Fibroblast of peridontal ligament (primary cell): ENCODE measurements around the gene DNAH8.
"Not testable (repeated sequence)": the region's sequence is repeated elsewhere in the genome, so short reads cannot be mapped to it uniquely, and the experiment has no call there.

ENCODE experiments used
- DNase-seq: peaks from one replicate; pipeline ENCODE4 v3.0.0-alpha.2; 2010; ENCODE audit errors: extremely low read depth

Gene DNAH8

DNA sequence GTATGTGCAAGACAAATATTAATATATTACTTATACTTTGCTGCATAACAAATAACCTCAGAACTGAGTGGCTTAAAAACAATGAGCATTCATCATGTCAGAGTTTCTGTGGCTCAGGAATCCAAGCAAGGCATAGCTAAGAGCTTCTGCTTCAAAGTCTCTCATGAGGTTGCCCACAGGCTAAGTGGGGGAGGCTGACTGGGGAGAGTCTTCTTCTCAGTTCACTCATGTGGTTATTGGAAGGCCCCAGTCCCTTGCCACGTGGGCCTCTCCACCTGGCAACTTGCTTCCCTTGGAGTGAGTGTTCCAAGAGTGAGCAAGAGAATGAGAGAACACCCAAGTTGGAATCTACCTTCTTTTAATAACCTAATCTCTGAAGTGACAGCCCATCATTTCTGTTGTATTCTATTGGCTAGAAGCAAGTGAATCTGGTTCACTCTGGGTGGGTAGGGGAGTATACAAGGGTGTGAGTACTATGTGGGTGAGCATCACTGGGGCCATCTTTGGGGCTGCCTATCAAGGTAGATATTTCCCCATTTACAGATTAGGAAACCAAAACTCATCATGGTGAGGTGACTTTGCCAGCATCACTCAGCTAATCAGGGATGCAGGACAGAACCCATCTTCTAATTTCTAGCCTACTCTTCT lies 36.0 kb downstream of the DNAH8 start:
- no peak for DNase-seq

DNA sequence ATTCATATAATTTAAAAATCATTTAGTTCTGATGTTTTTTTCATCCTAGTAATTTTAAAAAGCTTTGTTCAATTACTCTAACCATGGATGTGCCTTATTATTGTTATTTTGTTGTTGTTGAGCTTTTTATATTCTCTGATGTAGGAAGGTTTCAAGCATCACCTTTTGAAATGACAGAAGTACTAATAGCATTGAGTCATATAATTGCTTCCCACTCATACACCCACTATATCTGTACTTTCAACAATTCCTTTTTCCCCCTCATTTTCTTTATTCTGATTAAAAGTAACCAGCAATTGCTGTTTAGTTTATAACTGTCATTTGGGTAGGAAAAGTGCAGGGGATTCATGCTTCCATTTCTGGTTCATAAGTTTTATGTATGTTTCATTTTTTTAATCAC lies 38.6 kb downstream of the DNAH8 start:
- DNase-seq = no peak

DNA sequence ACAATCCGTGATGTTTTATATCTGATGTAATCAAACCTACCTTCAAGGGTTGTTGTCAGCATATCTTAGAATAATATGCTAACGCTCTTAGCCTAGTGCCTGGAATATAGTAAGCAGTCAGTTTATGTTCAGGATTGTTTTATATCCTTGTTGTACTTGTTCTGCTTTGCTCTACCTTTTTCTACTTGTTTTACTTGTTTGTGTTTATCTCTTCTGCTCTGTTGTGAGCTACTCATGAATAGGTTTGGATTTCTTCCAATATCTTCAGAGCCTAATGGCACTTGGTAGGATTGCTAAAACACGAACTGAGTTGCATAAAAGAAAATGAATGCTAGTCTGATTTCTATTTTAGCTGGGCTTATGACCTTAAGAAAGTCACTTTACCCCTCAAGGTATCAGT lies 40.1 kb downstream of the DNAH8 start:
- DNase-seq = no peak

DNA sequence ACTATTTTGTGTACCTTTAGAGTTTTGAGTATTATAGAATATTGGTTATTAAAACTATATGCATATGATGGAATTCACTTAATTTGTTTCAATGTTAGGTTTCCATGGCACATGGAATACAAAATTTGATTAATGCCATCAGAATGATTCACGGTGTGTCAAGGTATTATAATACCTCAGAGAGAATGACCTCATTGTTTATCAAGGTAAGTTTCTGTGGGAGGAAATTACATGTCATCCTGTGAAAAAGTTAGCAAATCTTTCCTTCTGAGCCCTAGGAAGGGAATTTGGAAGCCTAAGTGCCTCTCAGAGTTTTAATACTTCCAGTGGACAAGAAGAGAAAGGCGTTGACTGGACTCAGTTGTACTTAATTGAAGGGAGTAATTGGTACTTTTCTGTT lies 40.8 kb downstream of the DNAH8 start:
- no peak for DNase-seq

DNA sequence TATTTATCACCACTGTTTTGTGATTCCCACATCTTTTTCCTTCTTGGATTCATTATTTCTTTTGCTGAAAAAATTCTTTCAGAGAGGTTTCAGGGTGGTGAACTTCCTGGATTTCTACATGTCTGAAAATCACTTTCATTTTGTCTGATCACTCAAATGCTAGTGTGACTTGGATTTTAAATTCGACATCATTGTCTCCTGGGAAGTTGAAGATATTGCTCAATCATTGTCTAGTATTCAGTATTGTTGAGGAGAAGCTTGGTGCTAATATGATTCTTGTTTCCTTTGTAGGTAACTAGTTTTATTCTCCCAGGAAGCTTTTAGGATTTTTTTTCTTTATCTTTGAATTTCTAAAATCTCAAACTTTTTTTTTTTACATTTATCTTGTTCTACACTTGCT lies 45.0 kb downstream of the DNAH8 start:
- no peak for DNase-seq

DNA sequence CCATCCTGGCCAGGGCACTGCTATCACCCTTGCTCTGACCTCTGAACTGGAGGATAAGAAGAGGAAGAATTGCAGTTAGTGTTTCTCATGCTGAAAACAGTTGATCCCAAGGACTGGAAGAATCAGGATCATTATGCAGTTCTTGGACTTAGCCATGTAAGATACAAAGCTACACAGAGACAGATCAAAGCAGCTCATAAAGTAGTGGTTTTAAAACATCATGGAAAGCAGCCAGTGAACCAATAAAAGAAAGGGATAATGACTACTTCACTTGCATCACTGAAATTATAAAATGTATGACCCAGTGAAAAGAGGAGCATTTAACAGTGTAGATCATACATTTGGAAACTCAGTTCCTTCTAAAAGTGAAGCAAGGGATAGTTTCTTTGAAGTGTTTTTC lies 47.7 kb downstream of the DNAH8 start:
- DNase-seq = no peak

DNA sequence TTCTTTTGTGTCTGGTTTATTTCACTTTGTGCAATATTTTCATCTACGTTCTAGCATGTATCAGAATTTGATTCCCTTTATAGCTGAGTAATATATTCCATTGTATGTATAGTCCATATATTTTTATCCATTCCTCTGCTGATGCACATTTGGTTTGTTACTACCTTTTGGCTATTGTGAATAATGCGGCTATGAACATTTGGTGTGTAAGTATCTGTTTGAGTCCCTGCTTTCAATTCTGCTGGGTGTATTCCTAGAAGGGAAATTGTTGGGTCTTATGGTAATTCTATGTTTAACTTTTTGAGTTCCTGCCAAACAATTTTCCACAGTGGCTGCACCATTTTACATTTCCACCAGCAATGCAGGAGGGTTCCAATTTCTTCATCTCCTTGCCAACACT lies 52.4 kb downstream of the DNAH8 start:
- no peak for DNase-seq

DNA sequence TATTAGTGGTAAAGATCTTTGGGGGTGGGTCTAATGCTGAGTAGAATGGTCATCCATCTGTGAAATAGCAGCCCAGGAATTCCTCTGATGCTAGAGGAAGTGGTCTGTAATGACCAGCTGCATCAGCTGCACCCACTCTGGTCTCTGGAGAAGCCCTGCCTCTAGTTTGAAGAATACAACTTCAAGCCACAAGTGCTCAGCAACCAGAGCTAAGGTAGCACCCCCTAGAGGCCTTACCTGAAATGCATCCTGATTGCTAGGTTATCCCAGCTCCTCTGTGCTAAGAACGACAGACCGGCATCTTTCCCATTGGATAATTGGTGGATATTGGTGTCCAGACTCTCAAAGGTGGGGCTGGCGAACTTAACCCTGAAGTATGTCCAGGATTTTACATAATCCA lies 58.2 kb downstream of the DNAH8 start:
- DNase-seq = no peak

DNA sequence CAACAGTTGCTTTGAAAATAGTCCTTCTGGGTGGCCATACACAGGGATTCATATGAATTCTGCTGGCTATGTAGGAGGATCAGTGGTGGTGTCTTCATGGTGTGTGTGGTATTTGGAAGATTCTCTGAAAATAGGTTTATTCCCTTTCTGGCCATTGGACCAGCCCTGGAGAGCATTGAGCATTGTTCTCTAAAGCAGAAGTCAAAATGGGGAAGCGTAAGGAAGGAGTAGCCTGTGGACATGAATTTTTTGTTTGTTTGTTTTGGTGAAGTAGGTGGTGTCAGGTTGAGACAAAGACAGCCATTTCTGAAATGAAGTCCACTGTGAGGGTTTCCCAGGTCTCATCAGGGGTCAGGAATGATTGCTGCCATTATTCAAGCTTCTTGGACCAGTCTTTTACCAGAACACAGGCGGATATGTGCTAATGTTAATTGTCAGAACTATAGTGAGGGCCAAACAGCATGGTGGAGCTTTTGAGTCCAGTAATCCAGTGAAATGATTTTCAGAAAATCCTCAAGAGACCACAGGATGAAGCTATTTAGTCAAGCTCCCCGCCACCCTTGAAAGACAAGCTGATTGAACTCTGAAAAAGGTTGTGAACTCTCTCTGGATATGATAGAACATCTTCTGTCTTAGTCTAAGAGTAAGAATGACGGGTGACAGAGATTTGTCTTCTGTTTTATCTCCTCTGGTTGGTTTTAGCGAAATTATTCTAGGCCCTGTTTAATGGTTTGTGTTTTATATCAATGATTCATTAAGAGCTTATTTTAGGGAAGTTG lies 60.0 kb downstream of the DNAH8 start:
- DNase-seq = no peak

DNA sequence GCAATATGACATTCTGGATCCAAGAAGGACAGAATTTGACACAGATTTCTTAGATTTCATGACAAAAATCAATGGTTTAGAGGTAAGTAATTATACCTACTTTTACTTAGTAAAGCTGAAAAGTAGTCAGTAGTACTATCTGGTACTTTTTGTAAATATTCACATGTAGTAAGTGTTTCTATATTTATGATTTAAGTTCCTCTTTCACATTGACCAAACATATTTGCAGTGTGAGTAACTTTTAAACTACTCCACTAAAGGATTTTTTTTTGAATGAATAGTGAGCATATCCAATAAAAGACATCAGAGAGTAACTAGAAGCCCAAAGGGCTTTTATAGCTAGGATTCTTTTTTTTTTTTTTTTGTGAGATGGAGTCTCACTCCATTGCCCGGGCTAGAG lies 60.8 kb downstream of the DNAH8 start:
- no peak for DNase-seq

DNA sequence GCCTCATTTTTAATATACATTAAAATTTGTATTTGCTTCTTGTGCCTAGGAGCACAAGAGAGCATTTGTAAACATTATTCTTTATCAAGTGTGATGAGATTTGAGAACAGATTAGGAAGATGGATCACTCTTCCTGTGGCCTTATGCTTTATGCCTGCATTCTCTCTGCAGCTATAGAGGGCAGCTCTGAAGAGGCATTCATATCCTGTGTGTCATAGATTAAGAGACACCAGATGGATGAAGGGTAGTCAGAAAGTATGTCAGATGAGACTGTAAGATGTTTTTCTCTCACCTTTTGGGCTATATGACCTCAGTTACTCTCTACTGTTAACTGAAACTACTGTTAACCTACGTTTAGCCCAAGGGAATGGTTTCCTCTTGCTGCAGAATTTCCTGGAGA lies 61.4 kb downstream of the DNAH8 start:
- DNase-seq = no peak

DNA sequence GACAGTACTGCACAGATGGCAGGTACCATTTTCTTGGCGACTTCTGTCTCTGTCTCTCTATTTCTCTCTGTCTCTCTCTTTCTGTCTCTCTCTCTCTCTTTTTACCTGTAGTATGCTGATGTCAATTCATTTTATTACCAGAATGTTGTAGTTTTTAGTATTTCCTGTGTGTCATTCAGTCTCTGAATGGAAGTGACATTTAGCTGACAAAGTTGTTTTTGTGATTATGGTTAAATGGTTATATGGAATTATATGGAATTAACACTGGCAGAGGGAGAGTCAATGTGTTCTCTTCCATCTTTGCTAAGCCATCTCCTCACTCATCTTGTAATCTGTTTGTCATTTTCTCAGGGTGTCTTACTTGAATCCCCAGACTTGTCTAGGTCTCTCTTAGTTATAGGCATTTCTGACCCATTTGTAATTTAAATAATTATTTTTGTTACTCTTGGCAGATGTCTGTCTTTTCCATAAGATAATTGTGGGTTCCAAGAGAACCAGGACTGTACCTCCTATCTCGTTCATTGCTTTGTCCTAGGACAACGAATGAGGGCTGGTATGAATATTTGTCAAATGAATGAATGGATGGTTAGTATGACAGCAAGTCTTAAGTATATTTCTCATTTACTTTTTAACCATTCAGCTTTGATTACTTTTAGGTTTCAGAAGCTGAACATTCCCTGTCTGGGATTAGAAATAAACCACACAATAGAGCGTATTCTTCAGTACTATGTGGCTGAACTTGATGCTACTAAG lies 64.4 kb downstream of the DNAH8 start:
- DNase-seq = no peak

DNA sequence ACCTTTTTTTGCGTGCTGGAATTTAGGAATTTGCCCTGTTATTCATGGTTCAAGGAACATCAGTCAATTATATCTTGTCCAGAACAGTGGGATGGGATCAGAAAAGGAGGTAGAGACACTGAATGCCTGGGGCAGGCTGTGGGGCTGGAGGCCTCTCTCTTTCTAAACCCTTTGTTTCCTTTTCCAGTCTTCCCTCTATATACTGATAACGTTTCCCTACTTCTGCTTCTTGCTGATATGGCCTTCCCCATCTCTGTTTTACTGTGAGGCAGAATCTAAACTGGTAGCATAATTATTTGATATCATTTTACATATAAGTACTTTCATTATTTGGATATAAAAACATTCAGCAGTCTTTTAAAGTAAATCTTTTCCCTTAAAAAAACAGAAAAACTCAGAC lies 67.5 kb downstream of the DNAH8 start:
- no peak for DNase-seq

DNA sequence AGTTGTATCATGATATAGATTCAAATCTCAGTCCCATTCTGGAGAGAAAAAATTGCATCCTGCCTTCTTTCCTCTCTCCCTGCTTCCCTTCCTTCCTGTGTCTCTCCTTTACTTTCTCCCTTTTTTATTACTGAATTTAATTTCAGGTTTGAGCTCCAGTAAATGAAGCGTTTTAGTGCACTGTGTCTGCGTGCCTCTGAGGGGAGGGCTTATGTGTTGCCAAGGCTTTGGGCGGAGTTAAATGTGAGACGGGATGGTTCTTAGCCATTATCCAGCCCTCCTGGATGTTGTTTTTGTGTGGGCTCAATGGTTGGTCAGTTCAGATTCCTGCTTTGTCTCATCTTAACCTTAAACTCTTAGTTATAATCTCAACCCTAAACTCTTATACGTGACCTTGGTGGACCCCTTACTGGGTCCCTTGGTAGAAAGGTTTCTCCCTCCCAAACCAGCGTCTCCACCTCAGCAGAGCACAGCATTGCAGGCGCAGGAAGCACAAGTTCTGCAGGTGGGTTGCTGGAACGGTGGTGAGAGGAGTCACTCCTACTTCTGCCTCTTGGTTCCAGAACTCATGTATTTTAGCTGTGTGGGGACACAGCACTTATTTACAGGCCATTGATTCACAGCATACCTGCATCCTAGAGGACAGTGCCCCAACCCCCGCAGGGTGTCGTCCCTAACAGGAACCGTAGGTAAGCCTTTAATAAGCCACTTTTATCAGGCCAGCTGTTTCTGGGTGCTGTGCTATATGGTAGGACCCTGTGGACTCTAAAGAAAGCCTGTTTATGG lies 68.5 kb downstream of the DNAH8 start:
- DNase-seq = no peak

DNA sequence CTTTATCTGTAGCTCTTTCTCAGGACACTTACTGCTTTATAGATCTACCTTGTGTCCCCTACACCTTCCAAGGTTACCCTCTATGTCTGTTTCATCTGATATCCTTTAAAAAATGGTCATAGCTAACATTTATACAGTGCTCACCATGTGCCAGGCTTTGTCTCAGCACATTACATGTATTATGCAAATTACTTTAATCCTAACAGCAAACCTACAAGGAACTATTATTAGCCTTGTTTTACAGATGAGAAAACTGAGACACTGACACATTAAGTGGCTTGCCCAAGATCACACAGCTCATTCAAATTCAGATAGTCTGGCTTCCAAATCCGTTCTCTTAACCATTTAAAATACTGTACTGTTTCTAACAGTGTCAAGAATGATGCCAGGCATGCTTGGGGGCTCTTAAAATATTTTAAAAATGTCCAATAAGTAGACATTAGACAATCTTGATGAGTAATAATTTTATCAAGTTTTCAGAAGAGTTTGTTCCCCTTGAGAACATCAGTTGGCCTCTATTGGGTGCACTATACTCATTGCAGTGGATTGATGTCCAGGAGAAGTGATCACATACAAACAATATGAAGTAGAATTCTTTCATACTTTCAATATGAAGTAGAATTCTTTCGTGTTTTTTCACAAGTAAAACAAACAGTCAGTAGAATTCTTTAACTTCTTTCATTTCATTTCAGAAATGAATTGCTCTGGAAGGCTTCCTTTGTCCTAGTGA lies 69.6 kb downstream of the DNAH8 start:
- DNase-seq = no peak

DNA sequence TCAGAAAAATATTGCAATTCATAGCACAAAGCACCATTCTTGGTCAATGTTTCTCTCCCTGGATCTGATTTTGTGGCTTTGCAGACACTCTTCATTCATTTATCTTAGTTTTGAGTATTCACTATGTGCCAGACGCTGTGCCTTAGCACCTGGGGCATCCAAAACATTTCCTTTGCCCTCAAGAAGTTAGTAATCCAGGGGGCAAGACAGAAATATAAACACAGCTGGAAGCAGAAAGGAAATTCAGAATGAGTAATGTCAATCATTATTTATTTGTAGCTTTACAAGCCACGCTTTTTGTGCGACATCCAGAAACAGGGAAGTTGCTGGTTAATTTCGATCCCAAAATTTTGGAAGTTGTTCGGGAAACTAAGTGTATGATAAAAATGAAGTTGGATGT lies 71.4 kb downstream of the DNAH8 start:
- DNase-seq = no peak

DNA sequence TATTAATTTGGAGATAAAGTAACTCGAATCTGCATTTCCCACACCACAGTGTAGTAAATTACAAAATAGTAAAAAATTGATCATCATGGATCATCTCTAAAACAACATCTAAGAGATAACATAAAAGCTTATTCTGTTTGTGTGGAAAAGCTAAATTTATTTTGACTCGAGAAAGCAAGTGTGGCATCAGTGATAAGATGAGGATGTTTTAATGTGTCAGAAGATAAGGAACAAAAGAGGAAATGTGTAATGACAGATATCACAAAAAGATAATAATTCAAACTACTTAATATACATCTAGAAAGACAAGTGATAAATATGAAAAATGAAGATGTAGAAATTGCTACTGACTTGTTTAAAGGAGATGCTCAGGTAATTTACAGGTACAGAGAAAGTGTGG lies 74.1 kb downstream of the DNAH8 start:
- no peak for DNase-seq

DNA sequence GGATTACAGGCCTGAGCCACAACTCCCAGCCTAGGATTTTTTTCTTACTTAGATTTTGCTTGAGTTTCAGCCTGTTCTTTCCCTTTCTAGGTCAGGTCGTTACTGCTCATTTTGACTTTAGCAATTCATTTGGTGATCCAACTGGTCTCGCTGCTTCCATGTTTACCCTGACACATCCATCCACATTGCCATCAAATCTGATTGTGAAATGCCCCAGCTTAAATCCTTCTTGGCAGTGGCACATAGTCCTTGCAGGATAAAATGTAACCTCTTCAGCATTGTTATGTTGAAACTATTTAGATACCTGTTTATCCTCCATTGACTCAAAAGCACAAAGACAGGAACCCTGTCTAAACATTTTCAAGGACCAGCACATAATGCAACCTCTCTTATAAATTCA lies 77.2 kb downstream of the DNAH8 start:
- DNase-seq = no peak

DNA sequence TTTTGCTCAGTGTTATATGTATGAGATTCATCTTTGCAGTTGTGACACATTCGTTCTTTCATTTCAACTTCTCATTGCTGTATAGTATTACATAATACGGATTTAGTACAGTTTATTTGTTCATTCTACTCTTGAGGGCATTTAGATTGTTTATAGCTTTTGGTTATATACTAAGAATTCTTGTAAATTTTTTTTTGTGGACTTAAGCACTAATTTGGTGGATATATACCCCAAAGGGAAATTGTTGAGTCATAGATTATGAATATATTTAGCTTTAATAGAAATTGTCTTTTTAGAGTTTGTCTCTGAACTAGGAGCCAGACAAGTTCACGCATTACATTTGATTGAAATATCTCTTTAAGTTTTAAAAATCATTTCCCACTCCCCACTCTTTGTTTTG lies 79.6 kb downstream of the DNAH8 start:
- no peak for DNase-seq

DNA sequence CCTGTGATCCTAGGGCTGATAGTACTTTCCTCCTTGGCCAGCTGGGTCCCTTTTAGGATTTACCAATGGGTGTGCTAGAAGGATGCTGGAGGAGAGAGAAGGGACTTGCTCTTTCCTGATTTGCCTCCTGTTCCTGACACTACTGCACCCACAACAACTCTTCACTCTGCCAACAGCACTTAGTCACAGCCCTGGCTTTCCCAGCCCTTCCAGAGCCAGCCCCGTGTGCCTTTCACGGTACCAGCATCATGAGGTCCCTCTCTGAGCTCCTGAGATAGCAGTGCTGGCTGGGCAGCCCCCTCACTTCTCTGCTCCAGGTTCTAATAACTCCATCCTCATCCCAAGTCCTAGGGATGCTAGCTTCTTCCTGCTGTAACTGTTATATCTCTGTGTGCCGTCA lies 80.9 kb downstream of the DNAH8 start:
- no peak for DNase-seq

DNA sequence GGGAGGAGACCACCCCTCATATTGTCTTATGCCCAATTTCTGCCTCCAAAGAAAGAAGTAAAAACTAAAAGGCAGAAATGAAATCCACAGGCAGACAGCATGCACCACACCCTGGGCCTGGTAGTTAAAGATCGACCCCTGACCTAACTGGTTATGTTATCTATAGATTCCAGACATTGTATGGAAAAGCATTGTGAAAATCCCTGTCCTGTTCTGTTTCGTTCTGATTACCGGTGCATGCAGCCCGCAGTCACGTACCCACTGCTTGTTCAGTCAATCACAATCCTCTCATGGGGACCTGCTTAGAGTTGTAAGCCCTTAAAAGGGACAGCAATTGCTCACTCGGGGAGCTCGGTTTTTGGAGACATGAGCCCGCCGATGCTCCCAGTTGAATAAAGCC lies 81.3 kb downstream of the DNAH8 start:
- not testable (repeated sequence) for DNase-seq

DNA sequence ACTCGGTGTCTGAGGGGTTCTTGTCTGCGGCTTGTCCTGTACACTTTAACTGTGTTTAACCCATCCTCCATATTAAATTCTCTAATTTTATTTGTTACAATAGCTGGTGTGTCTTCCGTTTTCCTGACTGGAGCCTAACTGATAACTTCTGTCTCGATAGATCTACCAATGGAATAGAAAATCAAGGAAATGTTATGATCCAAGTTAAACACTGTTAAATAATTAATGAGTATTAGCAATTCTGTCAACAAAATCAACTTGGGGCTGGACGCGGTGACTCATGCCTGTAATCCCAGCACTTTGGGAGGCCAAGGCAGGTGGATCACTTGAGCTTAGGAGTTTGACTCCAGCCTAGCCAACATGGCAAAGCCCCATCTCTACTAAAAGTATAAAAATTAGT lies 81.7 kb downstream of the DNAH8 start:
- no peak for DNase-seq
